GM21447 (cell line): ENCODE results near the gene CLSTN3.
"Not testable (repeated sequence)": the region's sequence is repeated elsewhere in the genome, so short reads cannot be mapped to it uniquely, and the experiment has no call there.

Experiments
- ATAC-seq: cut with Tn5 transposase; IDR thresholded peaks from one replicate; pipeline ENCODE4 v1.9.1; 2021; ENCODE audit not compliant: unreplicated experiment

The CLSTN3 gene

DNA sequence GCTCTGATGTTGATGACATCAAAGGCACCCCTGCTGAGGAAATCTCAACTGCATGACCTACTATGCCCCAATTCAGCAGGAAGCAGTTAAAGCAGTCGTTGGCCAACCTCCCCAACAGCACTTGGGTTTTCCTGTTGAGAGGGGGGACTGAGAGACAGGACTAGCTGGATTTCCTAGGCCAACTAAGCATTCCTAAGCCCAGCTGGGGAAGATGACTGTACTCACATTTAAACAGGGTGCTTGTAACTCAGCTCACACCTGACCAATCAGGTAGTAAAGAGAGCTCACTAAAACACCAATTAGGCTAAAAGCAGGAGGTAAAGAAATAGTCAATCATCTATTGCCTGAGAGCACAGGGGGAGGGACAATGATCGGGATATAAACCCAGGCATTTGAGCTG is 55.9 kb downstream of the CLSTN3 start:
- ATAC-seq, result not testable (repeated sequence)

DNA sequence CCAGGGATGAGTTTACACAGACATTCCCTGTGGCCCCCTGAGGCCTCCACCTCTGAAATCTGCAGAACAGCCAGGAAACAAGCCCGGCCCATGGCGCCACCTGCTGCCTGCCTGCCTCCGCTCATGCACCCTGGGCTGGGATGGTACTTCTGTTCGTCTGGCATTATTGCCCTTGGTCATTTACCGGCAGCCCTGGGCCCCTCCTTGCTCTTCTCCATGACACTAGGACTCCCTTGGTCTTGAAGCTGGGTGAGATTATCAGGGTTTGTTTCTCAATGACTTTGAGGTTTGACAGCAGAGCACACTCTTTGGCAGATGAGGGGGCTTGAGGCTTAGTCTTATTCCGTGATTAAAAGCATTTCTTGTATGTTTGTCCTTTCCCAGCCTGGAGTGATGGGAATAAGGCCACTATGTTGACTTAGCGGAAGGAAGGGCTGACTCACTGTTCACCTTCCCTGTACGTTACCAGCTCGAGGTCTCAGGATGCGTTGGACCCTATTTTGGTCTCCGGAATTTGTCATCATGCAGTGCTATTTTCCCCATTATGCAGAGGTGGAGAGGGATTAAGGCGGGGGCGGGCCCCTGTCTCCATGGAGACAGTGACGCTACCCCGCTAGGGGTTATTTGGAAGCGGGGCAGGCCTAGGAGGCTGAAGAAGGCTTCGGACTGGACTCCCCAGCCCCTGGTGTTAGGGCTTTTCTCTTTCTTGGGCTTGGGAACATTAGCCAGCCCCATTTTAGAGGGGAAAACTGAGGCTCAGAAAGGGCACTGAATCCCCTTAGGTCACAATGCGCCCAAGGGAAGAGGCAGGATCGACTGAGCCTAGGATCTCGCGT is 58.6 kb downstream of the CLSTN3 start:
- ATAC-seq, result peak; percentile 38

DNA sequence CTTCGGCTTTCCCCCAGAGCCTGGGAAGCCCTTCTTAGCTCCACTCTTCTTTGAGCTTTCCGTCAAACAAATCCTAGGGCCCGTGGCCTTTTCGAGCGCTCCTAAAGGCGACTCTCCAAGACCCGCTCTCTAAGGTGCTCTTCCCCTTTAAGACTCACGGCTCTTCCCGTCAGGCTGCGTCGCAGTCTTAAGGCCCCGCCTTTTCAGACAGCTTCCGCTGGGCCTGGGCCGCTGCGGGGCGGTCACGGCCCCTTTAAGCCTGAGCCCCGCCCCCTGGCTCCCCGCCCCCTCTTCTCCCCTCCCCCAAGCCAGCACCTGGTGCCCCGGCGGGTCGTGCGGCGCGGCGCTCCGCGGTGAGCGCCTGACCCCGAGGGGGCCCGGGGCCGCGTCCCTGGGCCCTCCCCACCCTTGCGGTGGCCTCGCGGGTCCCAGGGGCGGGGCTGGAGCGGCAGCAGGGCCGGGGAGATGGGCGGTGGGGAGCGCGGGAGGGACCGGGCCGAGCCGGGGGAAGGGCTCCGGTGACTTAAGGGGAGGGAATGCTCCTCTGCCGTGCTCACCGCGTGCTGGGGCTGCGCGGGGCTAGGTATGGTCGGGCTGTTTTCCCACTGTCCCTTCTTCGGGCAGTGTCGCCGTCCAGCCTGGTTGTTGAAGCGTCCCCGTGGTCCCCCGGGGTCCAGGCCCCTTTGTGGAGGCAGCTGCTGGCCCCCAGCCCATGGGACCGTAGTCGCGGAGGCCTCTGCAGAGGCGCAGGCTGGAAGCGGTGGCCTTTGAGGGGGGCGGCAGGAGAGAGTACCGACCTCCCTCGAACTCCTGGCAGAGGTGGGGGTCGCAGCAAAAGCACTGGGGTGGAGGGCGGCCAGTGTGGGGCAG is 59.5 kb downstream of the CLSTN3 start, which contains the start of gene PEX5:
PEX5 (plus strand) TSS at position 289 of the 870 bp plus-strand sequence. CDS start 692 bp downstream, outside the sequence.
- ATAC-seq, result peak; percentile 96

DNA sequence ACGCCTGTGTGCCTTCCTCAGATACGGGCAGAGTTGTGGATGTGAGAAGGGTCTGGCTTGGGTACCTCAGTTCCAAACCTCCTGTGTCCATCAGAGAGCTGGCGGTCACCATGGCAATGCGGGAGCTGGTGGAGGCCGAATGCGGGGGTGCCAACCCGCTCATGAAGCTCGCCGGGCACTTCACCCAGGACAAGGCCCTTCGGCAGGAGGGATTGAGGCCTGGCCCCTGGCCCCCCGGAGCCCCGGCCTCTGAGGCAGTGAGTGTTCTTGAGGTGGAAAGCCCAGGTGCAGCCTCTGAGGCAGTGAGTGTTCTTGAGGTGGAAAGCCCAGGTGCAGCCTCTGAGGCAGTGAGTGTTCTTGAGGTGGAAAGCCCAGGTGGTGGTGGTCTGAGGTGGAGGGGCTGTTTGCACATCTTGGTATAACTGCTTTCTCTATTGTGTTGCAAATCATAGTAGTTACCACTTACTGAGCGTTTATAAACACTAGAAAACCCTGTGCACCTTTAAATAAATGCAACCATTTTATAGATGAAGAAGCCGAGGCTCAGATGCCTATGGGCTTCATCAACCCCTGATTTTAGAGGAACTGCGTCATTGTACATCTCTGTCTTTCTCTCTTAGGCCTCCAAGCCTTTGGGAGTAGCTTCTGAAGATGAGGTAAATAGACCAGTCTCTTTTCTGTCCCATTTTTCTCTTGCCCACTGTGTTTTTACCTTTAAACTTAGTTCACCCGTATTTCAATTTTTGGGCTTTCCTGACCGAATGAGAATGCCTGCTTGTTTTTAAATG is 60.3 kb downstream of the CLSTN3 start:
- ATAC-seq, result no peak

DNA sequence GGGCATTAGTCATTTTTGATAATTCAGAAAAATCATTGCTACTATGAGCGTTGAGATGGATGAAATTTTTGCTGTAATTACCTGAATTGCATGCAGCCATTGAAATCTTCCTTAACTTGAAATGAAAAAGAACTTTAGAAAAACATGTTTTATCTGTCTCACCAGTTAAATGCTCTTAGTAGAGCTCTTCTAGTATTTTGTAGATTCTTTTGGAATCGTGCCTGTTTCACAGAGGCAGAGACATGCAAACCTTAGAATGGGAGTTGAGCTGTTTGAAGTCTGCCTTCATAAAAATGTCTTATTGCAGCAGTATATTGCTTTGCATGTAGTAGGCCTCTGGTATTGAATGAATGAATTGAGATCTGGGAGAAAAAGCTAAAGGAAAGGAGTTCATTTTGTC is 63.5 kb downstream of the CLSTN3 start:
- no peak for ATAC-seq

DNA sequence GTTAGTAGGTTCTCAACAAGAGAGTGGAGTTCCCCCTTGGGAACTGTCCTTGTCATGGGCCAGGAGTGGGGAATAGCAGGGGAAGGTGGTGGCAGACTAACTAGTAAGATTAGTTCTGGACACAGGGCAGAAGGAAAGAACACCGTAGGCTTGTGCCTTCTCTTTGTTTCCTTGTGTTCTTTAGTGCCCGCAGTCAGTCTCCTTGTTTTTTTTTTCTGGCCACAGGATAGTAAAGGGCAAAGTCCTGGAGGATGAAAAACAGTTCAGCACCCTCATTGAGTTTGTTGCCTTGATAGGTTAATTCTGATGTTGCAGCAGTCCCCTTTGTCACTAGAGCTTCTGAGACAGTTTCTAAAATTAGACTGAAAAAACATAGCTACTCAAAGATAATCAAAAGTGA is 67.7 kb downstream of the CLSTN3 start:
- no peak for ATAC-seq

DNA sequence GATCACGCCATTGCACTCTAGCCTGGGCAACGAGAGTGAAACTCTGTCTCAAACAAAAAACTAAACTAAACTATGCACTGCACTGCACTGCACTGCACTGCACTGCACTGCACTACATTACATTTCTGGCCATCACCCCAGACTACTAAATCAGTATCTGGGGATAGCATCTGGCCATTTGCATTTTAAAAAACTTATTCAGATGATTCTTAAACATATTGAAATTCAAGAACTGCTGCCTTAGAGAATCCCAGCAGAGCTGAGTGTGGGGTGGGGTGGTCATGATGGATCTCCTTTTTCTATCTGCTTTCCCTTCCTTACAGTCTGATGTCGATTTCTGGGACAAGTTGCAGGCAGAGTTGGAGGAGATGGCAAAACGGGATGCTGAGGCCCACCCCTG is 72.9 kb downstream of the CLSTN3 start:
- no peak for ATAC-seq

DNA sequence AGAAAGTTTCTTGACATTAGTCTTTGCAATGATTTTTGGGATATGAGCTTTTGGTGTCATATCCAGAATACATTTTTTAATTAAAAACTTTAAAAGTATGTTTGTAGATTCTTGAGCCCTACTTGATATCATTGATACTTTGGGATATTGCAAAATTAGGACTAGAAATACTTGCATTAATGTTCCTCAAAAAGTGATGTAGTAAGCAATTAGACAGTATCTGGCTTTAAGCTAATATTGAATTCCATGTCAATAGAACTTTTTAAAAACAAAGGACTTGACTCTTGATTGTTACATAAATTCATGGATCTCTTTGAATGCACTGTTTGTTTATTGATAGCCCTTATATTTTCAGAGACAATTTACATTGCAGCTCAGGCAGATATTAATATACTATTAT is 74.9 kb downstream of the CLSTN3 start:
- no peak for ATAC-seq

DNA sequence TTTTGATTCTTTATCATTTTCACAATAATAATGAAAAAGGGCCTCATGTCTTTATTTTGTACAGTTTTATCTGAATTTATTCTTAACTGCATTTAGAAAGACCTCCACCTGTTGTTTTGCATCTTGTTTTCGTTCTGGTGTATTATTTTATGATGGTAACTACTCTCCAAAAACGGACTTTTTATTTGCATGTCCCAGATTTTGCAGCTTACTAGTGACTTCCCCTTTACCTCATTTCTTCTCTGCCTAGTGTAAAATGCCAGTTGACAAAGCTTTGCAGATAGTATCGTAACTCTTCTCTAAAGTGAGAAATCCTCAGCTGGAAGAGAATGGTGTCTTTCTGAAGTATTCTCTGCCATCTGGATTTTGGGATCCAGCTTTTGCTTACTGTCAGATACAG is 76.5 kb downstream of the CLSTN3 start:
- no peak for ATAC-seq

DNA sequence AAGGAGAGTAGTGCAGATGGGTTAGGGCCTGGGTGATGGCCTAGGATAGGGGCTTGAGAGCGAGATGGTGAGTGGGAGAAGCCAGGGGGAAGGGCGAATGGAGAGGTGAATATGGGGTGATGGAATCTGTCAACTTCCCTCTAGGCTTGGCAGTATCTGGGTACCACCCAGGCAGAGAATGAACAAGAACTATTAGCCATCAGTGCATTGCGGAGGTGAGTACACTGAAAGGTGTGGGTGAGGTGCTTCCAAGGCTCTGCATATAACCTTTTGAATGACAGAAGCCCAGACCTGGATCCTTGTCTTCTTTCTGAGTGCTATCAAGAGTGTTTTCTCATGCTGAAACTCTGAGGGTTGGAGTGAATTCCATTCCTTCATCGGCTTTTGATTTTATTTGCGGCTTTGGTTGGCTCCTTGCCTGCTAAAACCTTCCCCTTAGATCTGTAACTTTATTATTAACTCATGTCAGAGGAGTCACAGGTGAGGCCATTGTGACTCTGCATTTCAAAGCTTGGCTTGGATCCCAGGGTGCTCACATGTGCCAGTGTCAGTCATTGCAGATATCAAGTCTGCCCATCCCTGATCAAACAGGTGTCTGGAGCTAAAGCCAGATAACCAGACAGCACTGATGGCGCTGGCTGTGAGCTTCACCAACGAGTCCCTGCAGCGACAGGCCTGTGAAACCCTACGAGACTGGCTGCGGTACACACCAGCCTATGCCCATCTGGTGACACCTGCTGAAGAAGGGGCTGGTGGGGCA is 77.9 kb downstream of the CLSTN3 start:
- no peak for ATAC-seq
